Measurements from ENCODE around the gene CLDN3. TPM values are rescaled to one million over a fixed set of nuclear protein-coding genes. Genes with fewer than 3 reads are reported as not detected.

Gene CLDN3
- total and polyA plus RNA-seq, 9 of the 15 experiments (the other 6 are each of a cell fraction or from before 2014, with no cell fraction given), result 0.29 TPM; not detected in 8

DNA sequence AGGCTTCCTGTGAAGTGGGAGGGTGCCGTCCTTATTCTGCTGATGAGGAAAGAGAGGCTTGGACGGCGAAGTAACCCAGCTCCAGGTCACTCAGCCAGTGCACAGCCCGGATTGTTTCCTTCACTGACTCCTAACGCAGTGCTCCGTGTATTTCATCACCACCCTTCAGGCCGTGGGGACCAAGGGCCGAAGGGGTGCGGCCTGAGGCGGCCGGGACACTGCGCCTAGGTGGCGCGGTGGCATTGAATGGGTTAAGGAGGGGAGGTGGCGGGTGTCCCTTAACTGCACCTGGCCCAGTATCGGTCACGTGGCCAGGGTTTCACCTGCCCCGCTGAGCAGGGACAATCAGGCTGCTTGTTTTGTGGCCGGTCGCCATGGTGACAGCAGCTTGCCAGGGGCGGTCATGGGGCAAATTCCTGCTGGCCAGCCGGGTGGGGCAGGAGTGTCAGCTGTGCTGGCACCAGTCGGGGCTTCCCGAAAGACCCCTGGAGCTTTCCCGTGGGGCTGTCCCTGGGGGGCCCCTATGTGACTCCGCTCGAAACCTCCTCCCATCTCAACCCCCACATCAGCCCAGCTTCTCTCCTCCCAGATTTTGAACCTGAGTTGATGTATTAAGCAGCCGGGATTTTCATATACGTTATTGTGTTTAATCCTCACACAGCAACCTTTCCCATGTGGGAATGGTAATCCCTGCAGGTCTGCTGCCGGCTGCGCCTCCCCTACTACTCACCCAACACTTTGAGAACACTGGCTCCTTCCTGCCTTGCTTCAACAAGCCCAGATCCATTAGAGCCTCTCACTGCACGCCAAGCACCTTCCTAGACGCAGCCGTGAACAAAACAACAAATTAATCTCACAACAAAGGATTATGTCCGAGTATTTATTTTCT, 27.1 kb downstream of the CLDN3 start (continued):
- TF ChIP-seq, protein P1, sequence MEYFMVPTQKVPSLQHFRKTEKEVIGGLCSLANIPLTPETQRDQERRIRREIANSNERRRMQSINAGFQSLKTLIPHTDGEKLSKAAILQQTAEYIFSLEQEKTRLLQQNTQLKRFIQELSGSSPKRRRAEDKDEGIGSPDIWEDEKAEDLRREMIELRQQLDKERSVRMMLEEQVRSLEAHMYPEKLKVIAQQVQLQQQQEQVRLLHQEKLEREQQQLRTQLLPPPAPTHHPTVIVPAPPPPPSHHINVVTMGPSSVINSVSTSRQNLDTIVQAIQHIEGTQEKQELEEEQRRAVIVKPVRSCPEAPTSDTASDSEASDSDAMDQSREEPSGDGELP (CRISPR knock-in tag; IDR thresholded peaks at IDR 0.05; ENCODE audit: borderline replicate concordance), result peak; percentile 24; the same call in 1 of the 2 replicates
- TF ChIP-seq PRPF4 (IDR thresholded peaks at IDR 0.05; ENCODE audit: insufficient read depth, low read depth, low read length, poor library complexity, severe bottlenecking) (no peak), CEBPB (tag; IDR thresholded peaks at IDR 0.05) (0 out of 2 replicates have a peak, but pooled peaks have one; percentile 19), ZNF3 (CRISPR knock-in tag; IDR thresholded peaks at IDR 0.05) (no peak), POLR2AphosphoS2 (IDR thresholded peaks at IDR 0.05; ENCODE audit: low read length) (no peak), MEF2A (IDR thresholded peaks at IDR 0.05; ENCODE audit: control insufficient read depth, low read depth, low read length) (no peak), GTF2F1 (IDR thresholded peaks at IDR 0.05; ENCODE audit: low read depth, low read length) (no peak), RBM34 (IDR thresholded peaks at IDR 0.05; ENCODE audit: borderline replicate concordance, insufficient read depth, low read length) (no peak), NFIC (IDR thresholded peaks at IDR 0.05) (no peak), NBN (IDR thresholded peaks at IDR 0.05; ENCODE audit: low read depth) (no peak), ZNF780A (CRISPR knock-in tag; IDR thresholded peaks at IDR 0.05) (no peak), ZNF57 (CRISPR knock-in tag; IDR thresholded peaks at IDR 0.05) (no peak), ZNF76 (CRISPR knock-in tag; IDR thresholded peaks at IDR 0.05; ENCODE audit: borderline replicate concordance) (no peak), NCOA1 (IDR thresholded peaks at IDR 0.05; ENCODE audit: low read depth) (no peak), ETV6 (IDR thresholded peaks at IDR 0.05; ENCODE audit: borderline replicate concordance in 1 of 2, low read depth in 2 of 2, low read length in 1 of 2) (no peak), ETV6 (CRISPR knock-in tag; IDR thresholded peaks at IDR 0.05; ENCODE audit: borderline replicate concordance) (no peak)
- TF ChIP-seq, protein P2, sequence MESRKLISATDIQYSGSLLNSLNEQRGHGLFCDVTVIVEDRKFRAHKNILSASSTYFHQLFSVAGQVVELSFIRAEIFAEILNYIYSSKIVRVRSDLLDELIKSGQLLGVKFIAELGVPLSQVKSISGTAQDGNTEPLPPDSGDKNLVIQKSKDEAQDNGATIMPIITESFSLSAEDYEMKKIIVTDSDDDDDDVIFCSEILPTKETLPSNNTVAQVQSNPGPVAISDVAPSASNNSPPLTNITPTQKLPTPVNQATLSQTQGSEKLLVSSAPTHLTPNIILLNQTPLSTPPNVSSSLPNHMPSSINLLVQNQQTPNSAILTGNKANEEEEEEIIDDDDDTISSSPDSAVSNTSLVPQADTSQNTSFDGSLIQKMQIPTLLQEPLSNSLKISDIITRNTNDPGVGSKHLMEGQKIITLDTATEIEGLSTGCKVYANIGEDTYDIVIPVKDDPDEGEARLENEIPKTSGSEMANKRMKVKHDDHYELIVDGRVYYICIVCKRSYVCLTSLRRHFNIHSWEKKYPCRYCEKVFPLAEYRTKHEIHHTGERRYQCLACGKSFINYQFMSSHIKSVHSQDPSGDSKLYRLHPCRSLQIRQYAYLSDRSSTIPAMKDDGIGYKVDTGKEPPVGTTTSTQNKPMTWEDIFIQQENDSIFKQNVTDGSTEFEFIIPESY (CRISPR knock-in tag; IDR thresholded peaks at IDR 0.05), result peak; percentile 64
- TF ChIP-seq, protein P3, sequence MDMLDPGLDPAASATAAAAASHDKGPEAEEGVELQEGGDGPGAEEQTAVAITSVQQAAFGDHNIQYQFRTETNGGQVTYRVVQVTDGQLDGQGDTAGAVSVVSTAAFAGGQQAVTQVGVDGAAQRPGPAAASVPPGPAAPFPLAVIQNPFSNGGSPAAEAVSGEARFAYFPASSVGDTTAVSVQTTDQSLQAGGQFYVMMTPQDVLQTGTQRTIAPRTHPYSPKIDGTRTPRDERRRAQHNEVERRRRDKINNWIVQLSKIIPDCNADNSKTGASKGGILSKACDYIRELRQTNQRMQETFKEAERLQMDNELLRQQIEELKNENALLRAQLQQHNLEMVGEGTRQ (CRISPR knock-in tag; IDR thresholded peaks at IDR 0.05), result 0 out of 2 replicates have a peak, but pooled peaks have one; percentile 32
- TF ChIP-seq, protein P4, sequence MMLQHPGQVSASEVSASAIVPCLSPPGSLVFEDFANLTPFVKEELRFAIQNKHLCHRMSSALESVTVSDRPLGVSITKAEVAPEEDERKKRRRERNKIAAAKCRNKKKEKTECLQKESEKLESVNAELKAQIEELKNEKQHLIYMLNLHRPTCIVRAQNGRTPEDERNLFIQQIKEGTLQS (IDR thresholded peaks at IDR 0.05), result peak; percentile 28; the same call in 1 of the 2 replicates
- TF ChIP-seq, protein P4 (CRISPR knock-in tag; conservative IDR thresholded peaks at IDR 0.05), result no peak
- TF ChIP-seq, protein P5, sequence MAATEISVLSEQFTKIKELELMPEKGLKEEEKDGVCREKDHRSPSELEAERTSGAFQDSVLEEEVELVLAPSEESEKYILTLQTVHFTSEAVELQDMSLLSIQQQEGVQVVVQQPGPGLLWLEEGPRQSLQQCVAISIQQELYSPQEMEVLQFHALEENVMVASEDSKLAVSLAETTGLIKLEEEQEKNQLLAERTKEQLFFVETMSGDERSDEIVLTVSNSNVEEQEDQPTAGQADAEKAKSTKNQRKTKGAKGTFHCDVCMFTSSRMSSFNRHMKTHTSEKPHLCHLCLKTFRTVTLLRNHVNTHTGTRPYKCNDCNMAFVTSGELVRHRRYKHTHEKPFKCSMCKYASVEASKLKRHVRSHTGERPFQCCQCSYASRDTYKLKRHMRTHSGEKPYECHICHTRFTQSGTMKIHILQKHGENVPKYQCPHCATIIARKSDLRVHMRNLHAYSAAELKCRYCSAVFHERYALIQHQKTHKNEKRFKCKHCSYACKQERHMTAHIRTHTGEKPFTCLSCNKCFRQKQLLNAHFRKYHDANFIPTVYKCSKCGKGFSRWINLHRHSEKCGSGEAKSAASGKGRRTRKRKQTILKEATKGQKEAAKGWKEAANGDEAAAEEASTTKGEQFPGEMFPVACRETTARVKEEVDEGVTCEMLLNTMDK (IDR thresholded peaks at IDR 0.05; ENCODE audit: borderline replicate concordance, insufficient read depth, low read depth, low read length, poor library complexity, severe bottlenecking), result no peak
